ENCODE results near the gene COL18A1. TPM values are rescaled to one million over a fixed set of nuclear protein-coding genes. Genes with fewer than 3 reads are reported as not detected.
A peak's percentile ranks its signal among the peaks of the same experiment; 100 is the strongest.
"Not testable (repeated sequence)": the region's sequence is repeated elsewhere in the genome, so short reads cannot be mapped to it uniquely, and the experiment has no call there.

Gene COL18A1
- total and polyA plus RNA-seq, 5 experiments from 2014 or later, result 1.5 to 22.2 (median 9.9) TPM

DNA sequence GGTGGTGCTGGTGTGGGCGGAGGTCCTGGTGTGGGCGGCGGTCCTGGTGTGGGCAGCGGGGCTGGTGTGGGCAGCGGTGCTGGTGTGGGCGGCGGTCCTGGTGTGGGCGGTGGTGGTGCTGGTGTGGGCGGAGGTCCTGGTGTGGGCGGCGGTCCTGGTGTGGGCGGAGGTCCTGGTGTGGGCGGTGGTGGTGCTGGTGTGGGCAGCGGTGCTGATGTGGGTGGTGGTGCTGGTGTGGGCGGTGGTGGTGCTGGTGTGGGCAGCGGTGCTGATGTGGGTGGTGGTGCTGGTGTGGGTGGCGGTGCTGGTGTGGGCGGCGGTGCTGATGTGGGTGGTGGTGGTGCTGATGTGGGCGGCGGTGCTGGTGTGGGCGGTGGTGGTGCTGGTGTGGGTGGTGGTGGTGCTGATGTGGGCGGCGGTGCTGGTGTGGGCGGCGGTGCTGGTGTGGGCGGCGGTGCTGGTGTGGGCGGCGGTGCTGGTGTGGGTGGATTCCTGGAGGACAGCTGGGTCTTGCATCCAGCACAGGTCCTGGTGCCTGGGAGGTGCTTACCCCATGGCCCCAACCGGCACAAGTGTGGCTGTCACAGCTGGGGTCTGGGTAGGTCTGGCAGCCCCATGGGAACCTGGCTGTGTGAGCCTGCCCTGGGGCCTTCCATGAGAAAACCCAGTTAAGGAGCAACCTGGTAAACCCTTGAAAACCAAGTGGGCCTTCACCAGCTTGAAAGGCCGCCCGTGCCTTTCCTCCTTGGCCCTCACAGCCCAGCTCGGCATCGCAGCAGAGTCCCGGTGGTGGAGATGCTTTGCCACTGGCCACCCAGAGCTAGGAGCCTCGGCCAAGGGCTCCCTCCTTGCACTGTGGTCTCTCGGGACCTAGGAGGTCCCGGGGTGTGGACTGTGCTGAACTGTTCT lies 38.0 kb downstream of the COL18A1 start:
- H3K9me3 Mint-ChIP-seq, ATAC-seq, DNase-seq, H3K27ac Mint-ChIP-seq, POLR2A ChIA-PET, H3K36me3 Mint-ChIP-seq, H3K4me3 Mint-ChIP-seq: not testable (repeated sequence)
- Mint-ChIP-seq H3K4me1 (peaks cover 4 to 10% (median 6%) of the 10 kb centered on the region in 4 donors), H3K27me3 (peaks cover 0 to 18% (median 12%) of the 10 kb centered on the region in 5 donors)

DNA sequence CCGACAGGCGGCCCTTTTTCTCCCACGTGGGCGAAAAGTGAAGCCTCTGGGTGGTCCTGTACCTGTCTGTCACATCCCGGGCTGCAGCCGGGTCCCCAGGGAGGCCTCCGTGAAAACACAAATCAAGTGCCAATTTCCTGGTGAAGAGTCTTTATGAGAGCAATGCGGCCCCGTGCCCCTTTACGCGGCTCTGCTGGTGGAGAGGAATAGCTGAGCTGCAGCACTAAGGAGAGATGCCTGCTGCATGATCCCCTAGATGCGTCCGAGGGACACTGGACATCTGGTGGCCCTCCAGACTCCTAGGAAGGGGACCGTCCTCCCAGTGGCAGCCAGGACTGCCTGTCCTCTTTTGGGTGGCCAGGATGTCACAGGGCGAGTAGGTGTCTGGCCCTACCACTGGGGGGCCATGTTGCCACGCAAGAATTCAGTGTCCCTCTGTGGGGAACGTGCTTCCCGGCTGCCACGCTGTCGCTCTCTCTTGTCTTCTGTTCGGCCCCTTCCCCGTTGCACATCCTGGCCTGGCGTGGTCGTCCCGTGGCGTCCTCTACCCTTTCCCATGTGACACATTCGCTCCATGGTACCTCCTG lies 38.7 kb downstream of the COL18A1 start:
- H3K27ac Mint-ChIP-seq, result peak overlapping the region in 1 of 10 donors; percentile 68
- H3K4me3 Mint-ChIP-seq, result no peak overlapping the region

DNA sequence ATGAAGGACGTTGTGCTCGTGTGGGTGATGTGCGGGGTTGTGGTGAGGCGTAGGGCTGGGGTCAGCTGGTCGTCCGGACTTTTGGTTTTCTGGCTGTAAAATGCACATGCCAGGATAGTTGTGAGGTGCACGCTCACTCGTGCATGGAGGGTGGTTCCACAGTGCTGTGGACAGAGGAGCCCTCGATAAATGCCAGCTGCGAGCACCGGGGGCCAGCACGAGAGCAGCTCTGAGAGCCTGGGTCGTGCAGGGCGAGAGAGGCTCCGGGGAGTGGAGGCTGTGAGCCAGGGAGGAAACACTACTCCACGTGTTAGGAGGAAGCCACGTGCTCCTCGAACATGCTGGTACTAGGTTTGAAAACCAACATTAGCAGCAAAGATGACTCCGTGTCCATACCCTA lies 39.4 kb downstream of the COL18A1 start:
- no peak for ATAC-seq
- Mint-ChIP-seq H3K9me3 (peaks cover 0 to 6% (median 0%) of the 10 kb centered on the region in 9 donors), H3K36me3 (no peaks in the 10 kb centered on the region), H3K4me3 (no peak overlapping the region), H3K4me1 (peaks cover 2 to 5% (median 4%) of the 10 kb centered on the region in 4 donors), H3K27me3 (peaks cover 3 to 20% (median 12%) of the 10 kb centered on the region in 5 donors), H3K27ac (peak overlapping the region in 3 of 10 donors; percentile 38 to 68 (median 52))
- POLR2A ChIA-PET, result no interaction called here
- DNase-seq, result no peak

More for the DNA sequence above, 38.7 kb downstream of the COL18A1 start:
- ATAC-seq, result no peak
- H3K27me3 Mint-ChIP-seq, result peaks cover 3 to 19% (median 12%) of the 10 kb centered on the region in 5 donors
- no peaks in the 10 kb centered on the region for H3K36me3 Mint-ChIP-seq
- DNase-seq, result no peak
- POLR2A ChIA-PET, result no interaction called here
- H3K4me1 Mint-ChIP-seq, result peaks cover 4 to 8% (median 6%) of the 10 kb centered on the region in 4 donors
- H3K9me3 Mint-ChIP-seq, result peaks cover 0 to 6% (median 0%) of the 10 kb centered on the region in 9 donors

DNA sequence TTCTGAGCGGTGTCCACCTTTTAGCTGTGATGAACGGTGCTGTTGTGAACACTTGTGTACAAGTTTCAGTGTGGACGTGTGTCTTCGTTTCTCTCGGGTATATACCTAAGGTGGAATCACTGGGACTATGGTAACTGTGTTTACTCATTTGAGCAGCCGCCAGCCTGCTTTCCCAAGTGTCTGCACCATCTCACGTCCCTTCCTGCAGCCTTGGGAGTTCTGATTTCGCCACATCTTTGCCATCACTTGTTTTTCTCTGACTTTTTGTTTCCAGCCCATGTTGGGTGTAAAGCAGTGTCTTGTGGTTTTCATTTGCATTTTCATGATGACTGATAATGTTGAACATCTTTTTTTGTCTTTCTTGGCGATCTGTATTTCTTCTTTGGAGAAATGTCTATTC lies 40.4 kb downstream of the COL18A1 start:
- ATAC-seq, result no peak
- Mint-ChIP-seq H3K9me3 (peaks cover 0 to 6% (median 0%) of the 10 kb centered on the region in 9 donors), H3K27ac (no peak overlapping the region), H3K27me3 (peaks cover 3 to 19% (median 12%) of the 10 kb centered on the region in 5 donors), H3K36me3 (no peaks in the 10 kb centered on the region), H3K4me1 (peaks cover 0 to 4% (median 1%) of the 10 kb centered on the region in 4 donors), H3K4me3 (no peak overlapping the region)
- POLR2A ChIA-PET, result no interaction called here
- no peak for DNase-seq

DNA sequence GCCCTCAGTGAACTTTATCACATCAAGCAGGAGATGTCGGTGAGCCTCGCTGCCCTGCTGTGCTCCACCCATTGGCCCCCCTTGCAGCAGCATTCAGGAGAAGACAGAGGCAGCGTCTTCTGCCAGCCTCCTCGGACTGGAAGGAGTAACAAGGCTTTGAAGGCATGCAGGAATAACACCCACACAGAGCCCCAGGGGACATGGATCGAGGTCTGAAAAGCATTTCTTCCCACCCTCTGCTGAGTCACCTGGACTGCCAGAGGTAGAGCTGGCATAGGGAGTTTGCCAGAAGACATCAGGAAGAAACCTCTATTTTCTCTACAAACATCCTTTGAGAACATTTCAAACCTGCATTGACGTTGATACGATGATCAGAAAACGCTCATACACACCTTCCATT lies 42.9 kb downstream of the COL18A1 start:
- Mint-ChIP-seq H3K36me3 (no peaks in the 10 kb centered on the region), H3K4me3 (no peak overlapping the region), H3K27me3 (peaks cover 3 to 19% (median 12%) of the 10 kb centered on the region in 5 donors), H3K9me3 (peaks cover 0 to 6% (median 0%) of the 10 kb centered on the region in 9 donors), H3K27ac (no peak overlapping the region), H3K4me1 (peaks cover 0 to 4% (median 1%) of the 10 kb centered on the region in 4 donors)
- POLR2A ChIA-PET, result no interaction called here
- DNase-seq, result no peak
- no peak for ATAC-seq

DNA sequence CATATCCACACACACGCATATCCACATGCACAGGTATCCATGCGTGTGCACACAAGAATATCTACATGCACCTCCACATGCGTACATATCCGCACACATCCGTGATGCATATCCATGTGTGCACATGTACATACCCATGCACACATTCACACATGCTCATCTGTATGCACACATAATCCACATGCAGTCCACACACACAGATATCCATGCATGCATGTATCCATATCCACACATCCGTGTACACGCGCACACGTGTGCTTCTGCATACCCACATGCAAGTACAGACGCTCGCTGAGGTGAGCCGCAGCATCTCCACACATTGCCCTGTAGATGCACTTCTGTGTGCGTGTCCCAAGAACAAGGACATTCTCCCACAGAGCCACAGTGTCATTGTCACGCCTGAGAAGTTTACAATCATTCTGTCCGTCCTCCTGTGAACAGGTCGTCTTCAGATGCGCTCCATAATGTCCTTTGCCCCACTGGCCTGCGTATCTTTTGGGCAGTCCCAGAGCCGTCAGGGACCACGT lies 43.4 kb downstream of the COL18A1 start:
- no peak for ATAC-seq
- no peak overlapping the region for H3K27ac Mint-ChIP-seq
- peaks cover 0 to 7% (median 2%) of the 10 kb centered on the region in 4 donors for H3K4me1 Mint-ChIP-seq

DNA sequence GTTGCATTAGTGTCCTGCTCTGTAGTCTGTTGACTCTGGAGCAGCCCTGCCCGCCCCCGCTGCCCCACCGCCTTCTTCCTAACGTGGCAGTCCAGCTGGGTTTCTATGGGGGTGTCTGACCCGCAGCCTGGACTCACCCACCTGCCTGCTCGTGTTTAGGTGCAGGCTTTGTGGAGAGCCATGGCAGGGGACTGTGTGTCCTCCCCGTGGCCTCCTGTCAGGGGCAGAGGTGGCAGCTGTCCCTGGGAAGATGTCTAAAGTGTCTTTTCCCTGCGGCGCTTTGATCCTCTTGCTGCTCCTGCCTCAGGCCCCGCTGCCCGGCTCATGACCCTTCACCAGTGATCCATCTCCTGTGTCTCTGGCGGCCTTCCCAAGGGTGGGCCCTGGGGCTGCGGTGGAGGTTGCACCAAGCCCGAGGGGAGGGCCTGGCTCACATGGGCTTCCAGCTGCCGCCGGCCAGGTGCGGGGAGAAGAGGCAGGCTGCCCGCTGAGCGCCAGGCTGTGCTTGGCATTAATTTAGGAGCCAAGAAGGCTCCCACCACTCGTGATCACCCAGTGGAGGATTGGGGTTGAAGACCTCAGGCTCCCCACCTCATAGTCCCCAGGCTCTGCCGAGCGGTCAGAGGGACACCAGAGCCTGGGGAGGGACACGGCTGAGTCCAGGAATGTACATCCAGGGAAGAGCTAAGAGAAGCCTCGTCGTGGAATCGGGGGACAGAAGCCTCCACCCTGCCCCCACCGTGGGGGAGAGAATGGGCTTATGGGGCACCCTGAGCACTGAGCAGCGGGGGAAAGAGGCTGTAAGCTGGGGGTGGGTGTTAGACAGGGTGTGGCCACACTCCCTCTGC lies 44.1 kb downstream of the COL18A1 start:
- DNase-seq (peak in 1 of 10 donors; percentile 58), ATAC-seq (no peak)
- H3K27ac Mint-ChIP-seq, result peak overlapping the region in 3 of 10 donors; percentile 1 to 85 (median 52)

More for the DNA sequence above, 43.4 kb downstream of the COL18A1 start:
- Mint-ChIP-seq H3K4me3 (no peak overlapping the region), H3K27me3 (peaks cover 3 to 19% (median 12%) of the 10 kb centered on the region in 5 donors), H3K36me3 (no peaks in the 10 kb centered on the region), H3K9me3 (peaks cover 0 to 6% (median 0%) of the 10 kb centered on the region in 9 donors)
- DNase-seq, result no peak
- POLR2A ChIA-PET, result no interaction called here

DNA sequence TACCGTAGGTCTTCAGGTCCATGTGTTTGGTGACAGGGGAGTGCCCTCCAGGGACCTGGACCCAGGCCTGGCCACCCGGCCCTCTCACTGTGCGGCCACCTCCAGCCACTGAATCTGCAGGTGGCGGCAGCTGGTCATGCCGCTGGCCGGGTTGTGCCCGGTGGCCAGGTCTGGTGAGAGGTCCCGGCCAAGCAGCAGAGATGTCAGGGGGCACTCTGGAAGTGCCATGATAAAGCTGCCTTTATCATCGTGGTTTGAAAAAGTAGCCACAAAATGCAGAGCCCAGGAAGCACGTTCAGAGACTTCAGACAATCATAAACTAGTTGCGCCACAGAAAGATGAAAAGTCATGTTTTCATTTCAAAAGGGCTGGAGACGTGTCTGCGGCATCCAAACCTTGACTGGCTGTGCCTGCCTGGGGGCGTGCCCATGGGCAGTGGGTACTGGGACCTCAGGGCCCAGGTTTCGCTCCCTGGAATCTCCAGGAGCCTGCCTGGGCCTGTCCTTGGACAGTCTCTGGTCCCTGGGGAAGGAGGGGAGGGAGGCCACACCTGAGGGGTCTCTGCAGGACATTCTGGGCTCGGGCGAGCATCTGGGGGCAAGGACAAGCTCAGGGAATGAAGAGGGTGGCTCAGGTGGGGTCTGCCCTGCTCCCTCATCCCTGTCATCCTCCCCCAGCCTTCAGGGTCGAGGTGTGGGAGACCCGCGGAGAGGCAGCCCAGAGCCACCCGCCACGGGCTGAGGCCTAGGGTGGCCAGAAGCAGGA lies 44.9 kb downstream of the COL18A1 start:
- DNase-seq, result peak in 1 of 10 donors; percentile 44
- ATAC-seq, result no peak
- H3K27me3 Mint-ChIP-seq, result peaks cover 0 to 16% (median 8%) of the 10 kb centered on the region in 5 donors
- H3K9me3 Mint-ChIP-seq, result peaks cover 0 to 6% (median 0%) of the 10 kb centered on the region in 9 donors
- H3K36me3 Mint-ChIP-seq, result no peaks in the 10 kb centered on the region
- peak overlapping the region in 1 of 10 donors; percentile 85 for H3K27ac Mint-ChIP-seq
- H3K4me1 Mint-ChIP-seq, result peaks cover 0 to 5% (median 2%) of the 10 kb centered on the region in 4 donors
- no peak overlapping the region for H3K4me3 Mint-ChIP-seq
- POLR2A ChIA-PET, result no interaction called here

More for the DNA sequence above, 44.1 kb downstream of the COL18A1 start:
- Mint-ChIP-seq H3K36me3 (no peaks in the 10 kb centered on the region), H3K4me1 (peaks cover 0 to 8% (median 3%) of the 10 kb centered on the region in 4 donors), H3K27me3 (peaks cover 3 to 18% (median 8%) of the 10 kb centered on the region in 5 donors), H3K9me3 (peaks cover 0 to 6% (median 0%) of the 10 kb centered on the region in 9 donors), H3K4me3 (no peak overlapping the region)
- POLR2A ChIA-PET, result no interaction called here

DNA sequence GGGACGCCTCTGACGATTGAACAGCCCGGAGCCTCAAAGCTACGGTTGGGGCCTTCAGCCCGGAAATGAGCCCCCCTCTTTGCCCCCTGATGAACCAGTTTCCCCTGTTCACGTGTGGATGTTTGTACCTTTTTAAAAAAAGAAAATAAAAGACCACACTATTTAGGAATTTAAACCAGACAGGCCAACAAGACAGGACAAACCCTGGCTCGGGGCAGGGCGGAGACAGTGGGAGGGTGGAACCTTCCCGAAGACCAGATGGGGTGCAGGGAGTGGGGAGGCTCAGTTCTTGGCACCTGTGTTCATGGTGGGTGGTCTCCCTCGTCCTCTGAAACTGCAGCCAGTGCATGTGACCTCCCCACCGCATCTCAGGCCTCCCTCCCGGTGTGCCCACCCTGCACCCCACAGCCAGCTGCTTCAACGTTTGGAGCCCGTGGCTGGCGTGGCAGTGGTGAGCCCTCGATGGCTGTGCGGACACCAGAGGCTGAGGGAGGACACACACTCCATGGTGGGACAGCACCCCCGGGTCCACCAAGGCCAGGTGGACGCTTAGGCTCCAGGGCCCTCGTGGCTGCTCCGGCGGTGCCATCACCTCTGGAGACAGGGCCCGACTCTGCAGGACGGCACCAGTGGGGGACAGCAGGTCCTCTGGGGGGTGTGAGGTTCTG lies 45.6 kb downstream of the COL18A1 start:
- peaks cover 0 to 15% (median 8%) of the 10 kb centered on the region in 5 donors for H3K27me3 Mint-ChIP-seq
- POLR2A ChIA-PET, result no interaction called here
- ATAC-seq (no peak), DNase-seq (peak in 1 of 10 donors; percentile 38)
- no peaks in the 10 kb centered on the region for H3K36me3 Mint-ChIP-seq
- H3K4me1 Mint-ChIP-seq, result peaks cover 0 to 5% (median 2%) of the 10 kb centered on the region in 4 donors
- no peak overlapping the region for H3K4me3 Mint-ChIP-seq
- H3K9me3 Mint-ChIP-seq, result peaks cover 0 to 6% (median 0%) of the 10 kb centered on the region in 9 donors
- no peak overlapping the region for H3K27ac Mint-ChIP-seq

DNA sequence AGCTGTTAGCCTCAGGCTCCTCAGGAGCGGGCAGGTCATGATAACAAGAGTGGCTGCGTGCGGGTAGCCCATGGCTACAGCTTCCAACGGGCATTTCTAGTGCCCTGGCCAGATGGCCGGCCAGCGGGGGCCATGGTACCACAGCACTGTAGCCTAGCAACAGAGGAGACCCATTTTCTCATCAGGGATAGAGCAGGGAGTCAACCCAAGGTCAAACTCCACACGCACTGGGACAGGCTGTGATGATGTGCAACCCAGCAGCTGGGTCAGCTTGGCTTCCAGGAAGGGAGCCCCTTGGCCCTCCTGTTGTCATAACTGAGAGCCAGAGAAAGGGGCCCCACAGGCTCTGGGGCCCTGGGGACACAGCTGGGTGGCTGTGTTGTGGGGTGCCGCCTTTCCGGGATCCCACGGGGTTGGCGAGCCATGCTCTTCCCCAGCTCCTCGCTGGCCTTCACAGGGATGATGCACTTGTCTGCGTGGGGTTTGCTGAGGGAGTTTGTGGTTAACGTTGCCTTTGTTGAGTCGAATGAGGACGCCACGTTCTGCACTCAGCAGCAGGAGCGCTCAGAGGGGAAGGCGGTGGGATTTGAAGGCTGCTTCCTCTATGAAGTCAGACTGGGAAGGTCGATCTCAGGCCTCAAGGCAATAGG lies 46.3 kb downstream of the COL18A1 start:
- Mint-ChIP-seq H3K36me3 (no peaks in the 10 kb centered on the region), H3K27me3 (peaks cover 0 to 12% (median 8%) of the 10 kb centered on the region in 5 donors), H3K9me3 (peaks cover 0 to 4% (median 0%) of the 10 kb centered on the region in 9 donors), H3K4me1 (peaks cover 0 to 5% (median 2%) of the 10 kb centered on the region in 4 donors), H3K4me3 (no peak overlapping the region), H3K27ac (no peak overlapping the region)
- POLR2A ChIA-PET, result no interaction called here
- ATAC-seq (no peak), DNase-seq (peak in 1 of 10 donors; percentile 13)

DNA sequence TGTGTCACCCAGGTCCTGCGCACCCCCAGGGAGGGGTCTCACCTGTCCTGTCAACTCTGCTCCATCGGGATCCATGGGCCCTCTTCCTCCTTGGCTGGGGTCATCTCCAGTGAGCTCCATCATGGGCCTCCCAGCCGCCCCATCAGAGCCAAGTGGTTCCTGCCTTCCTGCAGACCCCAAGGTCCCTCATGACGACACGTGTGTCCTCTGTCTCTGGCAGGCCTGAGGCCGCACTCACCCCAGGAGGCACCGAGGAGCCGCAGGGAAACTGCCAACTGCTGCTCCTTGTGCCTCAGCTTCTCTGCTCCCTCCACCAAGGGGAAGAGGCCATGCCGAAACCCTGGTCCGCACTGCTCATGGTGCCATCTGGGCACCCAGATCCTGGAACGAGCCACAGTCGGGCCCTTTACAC lies 46.8 kb downstream of the COL18A1 start:
- ATAC-seq (no peak), DNase-seq (peak in 1 of 10 donors; percentile 52)
- no peak overlapping the region for H3K4me3 Mint-ChIP-seq
- POLR2A ChIA-PET, result no interaction called here
- peaks cover 0 to 9% (median 8%) of the 10 kb centered on the region in 5 donors for H3K27me3 Mint-ChIP-seq
- peaks cover 0 to 5% (median 2%) of the 10 kb centered on the region in 4 donors for H3K4me1 Mint-ChIP-seq
- no peak overlapping the region for H3K27ac Mint-ChIP-seq
- no peaks in the 10 kb centered on the region for H3K36me3 Mint-ChIP-seq
- H3K9me3 Mint-ChIP-seq, result peaks cover 0 to 2% (median 0%) of the 10 kb centered on the region in 9 donors
